Activated naive CD4-positive, alpha-beta T cell treated with anti-CD3 and anti-CD28 coated beads, Interleukin-2, amount 50 U/mL, for 24 hours (primary cell): ENCODE data around the gene SDC3.

Experiments
- H3K27ac Mint-ChIP-seq: one replicate; pipeline ENCODE4 v1.8.0; 2021; ENCODE audit warnings: mild to moderate bottlenecking, mixed read lengths
- H3K27me3 Mint-ChIP-seq: one replicate; pipeline ENCODE4 v1.8.0; 2021; ENCODE audit warnings: mixed read lengths
- H3K36me3 Mint-ChIP-seq: one replicate; pipeline ENCODE4 v1.8.0; 2021; ENCODE audit warnings: mixed read lengths
- H3K4me1 Mint-ChIP-seq: one replicate; pipeline ENCODE4 v1.8.0; 2021; ENCODE audit warnings: mixed read lengths
- H3K4me3 Mint-ChIP-seq: one replicate; pipeline ENCODE4 v1.8.0; 2021; ENCODE audit warnings: mild to moderate bottlenecking, mixed read lengths
- H3K9me3 Mint-ChIP-seq: one replicate; pipeline ENCODE4 v1.8.0; 2021; ENCODE audit warnings: mixed read lengths

SDC3 gene

DNA sequence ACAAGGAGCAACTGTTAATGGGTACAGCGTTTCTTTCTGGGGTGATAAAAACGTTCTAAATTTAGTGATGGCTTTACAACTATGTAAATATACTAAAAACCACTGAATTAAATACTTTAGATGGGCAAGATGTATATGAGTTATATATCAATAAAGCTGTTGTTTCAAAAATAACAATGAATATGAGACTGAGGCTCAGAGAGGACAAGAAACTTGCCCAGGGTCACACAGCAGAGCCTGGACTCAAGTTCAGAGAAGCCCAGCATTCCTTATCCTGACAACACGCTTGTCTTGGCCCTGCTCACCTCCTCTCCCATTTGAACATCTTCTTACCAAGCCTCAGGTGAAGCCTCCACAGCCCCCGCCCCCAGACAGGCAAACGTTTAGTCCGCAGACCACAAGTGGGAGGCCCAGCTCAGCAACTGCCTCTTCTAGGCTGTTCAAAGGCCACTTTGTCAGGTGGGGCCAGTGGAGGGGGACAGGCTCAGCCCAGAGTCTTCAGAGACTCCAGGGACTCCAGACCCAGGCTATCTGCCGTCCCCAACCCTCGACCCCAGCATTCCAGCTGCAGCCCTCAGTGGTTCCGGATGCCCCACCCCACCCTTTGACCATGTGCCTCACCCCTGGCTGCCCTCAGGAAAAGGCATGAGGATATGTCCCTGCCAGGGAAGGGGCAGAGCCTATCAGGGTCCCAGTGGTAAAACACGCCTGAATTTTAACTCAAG is 17.9 kb downstream of the SDC3 start:
- H3K9me3 Mint-ChIP-seq, result no peaks in the 10 kb centered on the region
- H3K27me3 Mint-ChIP-seq, result peaks cover 3% of the 10 kb centered on the region

DNA sequence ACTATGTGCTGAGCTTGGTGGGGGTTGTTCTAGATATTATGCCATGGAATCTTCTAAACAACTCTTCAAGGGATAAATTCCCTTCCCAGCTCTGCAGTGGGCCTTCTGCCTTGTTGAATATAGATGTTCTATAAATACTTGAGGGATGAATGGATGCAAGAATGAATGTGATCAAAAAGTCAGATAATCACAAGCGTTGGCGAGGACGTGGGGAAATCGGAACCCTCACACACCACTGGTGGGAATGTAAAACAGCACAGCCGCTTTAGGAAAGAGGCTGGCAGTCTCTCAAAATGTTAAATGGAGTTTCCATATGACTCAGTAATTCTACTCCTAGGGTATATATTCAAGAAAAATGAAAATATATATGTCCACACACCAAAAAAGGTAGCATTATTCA is 19.0 kb downstream of the SDC3 start:
- Mint-ChIP-seq H3K4me1 (no peaks in the 10 kb centered on the region), H3K27ac (no peak overlapping the region), H3K4me3 (no peak overlapping the region), H3K36me3 (no peaks in the 10 kb centered on the region), H3K27me3 (peaks cover 3% of the 10 kb centered on the region), H3K9me3 (no peaks in the 10 kb centered on the region)

More for the DNA sequence above, 17.9 kb downstream of the SDC3 start:
- H3K27ac Mint-ChIP-seq, result no peak overlapping the region
- H3K4me3 Mint-ChIP-seq, result no peak overlapping the region
- H3K4me1 Mint-ChIP-seq, result no peaks in the 10 kb centered on the region
- no peaks in the 10 kb centered on the region for H3K36me3 Mint-ChIP-seq

DNA sequence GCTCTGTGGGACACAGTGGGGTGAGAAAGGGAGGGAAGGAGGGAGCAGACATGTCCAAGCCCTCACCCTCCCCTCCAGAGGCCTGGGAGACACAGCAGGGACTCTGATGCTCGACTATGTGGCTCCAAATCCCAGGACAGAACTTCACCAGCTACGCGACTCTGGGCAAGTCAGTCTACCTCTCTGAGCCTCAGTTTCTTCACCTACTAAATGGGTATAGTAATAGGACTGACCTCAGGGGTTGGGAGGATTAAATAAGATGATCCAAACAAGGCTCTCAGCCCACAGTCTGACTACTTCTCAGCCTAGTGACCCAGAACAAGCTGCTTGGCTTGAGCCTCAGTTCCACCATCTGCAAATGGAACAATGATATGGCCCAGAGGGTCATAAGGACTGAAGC is 19.6 kb downstream of the SDC3 start:
- H3K9me3 Mint-ChIP-seq, result no peaks in the 10 kb centered on the region
- no peak overlapping the region for H3K4me3 Mint-ChIP-seq
- H3K27ac Mint-ChIP-seq, result no peak overlapping the region
- H3K36me3 Mint-ChIP-seq, result no peaks in the 10 kb centered on the region
- peaks cover 3% of the 10 kb centered on the region for H3K27me3 Mint-ChIP-seq
- no peaks in the 10 kb centered on the region for H3K4me1 Mint-ChIP-seq

DNA sequence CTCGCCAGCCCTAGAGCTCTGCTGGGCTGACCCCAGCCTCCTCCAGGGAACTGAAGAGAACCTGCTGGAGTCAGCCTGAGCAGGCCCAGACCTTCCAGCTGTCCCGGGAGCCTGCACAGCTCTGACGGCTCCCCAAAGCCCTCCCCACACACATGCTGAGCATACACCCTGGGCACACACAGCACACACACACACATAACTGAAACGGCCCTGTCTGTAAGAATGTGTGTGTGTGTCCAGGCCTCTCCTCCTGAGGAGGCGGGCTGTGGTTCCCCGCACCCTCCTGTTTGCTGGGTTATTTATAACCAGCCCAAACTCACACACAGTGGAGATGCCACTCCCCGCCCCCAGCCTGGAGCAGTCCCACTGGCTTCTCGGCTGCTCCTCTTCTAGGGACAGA is 20.2 kb downstream of the SDC3 start:
- H3K4me1 Mint-ChIP-seq, result no peaks in the 10 kb centered on the region
- H3K27ac Mint-ChIP-seq, result no peak overlapping the region
- H3K4me3 Mint-ChIP-seq, result no peak overlapping the region
- no peaks in the 10 kb centered on the region for H3K9me3 Mint-ChIP-seq
- H3K27me3 Mint-ChIP-seq, result peaks cover 3% of the 10 kb centered on the region
- no peaks in the 10 kb centered on the region for H3K36me3 Mint-ChIP-seq

DNA sequence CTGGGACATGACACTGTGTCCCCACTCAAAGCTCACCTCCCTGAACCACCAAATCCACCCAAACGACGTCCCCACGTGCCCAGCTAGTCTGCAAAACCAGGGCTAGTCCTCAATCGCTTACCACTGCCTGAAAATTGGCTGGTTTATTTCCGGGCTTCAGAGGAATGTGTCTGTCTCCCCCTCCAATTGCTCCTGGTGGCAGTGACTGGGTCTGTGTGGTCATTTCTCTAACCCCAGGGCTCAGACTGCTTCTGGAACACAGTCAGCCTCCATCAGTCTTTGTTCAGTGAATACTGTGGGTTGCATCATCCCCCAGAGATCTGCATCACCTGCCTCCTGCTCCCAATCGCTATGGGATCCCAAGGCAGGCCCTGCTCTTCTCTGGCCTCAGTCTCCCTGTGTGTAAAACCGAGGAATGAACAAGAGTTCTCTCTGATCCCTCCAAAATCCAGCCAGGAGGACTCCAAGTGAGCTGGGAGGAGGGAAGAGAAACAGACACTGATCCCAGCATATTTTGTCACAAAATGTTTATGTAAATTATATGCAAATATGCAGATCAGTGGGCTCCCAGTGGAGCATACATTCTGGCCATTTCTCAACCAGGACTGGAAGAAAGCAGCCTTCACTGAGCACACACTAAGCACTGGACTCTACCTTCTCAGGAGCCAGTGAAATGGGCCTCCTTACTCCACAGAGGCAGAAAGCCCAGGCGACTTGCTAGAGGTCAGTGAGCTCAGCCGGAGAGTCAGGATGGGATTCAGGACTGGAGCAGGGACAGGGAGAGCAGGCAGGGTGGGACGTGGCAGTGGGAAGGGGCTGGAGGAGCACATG is 20.9 kb downstream of the SDC3 start:
- Mint-ChIP-seq H3K4me3 (no peak overlapping the region), H3K27ac (no peak overlapping the region), H3K36me3 (no peaks in the 10 kb centered on the region), H3K27me3 (peaks cover 3% of the 10 kb centered on the region), H3K9me3 (no peaks in the 10 kb centered on the region), H3K4me1 (no peaks in the 10 kb centered on the region)

DNA sequence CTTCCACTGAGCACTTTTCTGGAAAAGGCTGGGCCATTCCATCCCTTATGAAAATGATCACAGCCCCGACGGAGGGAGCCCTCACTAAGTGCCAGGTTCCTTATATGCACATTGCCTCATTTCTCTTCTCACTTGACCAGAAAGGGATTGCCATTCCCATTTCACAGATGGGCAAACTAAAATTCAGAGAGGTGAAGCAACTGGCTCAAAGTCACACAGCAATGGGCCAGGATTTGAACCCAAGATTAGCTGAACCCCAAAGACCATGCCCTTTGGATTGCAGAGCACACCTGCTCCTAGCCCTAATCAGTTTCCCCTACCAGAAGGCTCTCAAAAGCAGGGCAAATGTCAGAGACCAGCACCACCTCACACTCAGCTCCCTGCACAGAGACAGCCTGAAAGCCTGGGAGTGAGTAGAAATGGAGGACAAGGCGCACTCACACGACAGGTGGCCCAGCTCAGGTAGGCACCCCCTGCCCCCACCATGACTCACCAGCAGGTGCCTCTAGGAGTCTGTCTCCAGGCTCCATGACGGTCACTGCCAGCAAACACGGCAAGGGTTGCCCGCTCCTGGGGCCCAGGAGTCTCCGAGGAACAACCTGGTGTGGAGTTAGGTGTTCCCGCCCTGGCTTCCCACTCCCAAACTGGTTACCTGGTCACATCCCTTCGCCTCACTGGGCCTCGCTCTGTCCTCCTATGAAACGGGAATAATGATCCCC is 21.7 kb downstream of the SDC3 start:
- Mint-ChIP-seq H3K36me3 (no peaks in the 10 kb centered on the region), H3K9me3 (no peaks in the 10 kb centered on the region), H3K4me3 (no peak overlapping the region), H3K27me3 (peaks cover 3% of the 10 kb centered on the region), H3K4me1 (no peaks in the 10 kb centered on the region), H3K27ac (no peak overlapping the region)

DNA sequence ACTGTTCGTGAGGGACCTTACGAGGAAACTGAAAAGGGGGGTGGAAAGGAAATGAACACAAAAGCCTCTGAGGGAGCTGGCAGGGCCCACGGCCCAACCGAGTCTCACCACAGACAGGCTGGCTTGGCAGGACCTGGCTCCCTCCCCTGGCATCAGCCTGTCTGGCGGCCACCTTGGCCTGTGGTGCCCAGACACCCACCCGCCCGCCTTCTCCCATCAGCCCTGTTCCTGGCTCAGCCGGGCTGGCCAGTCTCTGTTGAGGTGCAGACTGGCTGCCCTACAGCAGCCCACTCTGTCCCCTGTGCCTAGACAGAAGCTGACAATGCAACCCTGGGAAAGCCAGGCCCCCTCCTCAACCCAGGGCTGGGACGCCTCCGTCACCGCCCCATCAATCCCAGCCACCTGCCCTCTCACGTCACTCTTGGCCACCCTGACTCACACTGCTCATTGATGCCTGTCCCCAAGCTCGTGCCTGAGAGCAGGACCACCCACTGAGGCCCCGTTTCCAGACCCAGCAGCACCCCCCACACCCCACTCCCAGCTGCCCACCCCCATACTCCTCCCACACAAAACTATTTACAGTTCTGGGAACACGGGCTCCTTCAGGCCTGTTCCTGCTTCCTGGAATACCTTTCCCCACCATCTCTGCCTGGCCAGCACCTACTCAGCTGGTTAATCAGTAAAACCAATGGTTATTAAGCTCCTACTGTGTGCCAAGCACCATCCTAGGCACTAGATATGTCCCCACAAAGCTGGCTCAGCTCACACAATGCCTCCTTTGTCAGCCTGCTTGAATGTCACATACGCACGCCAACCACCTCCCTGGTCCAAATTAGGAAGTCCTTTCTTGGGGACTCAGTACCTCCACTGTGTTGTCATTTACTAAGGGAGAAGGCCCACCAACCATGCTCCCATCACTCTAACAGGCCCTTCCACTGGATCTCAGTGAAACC is 22.7 kb downstream of the SDC3 start:
- Mint-ChIP-seq H3K4me3 (no peak overlapping the region), H3K27ac (peak overlapping the region; percentile 63), H3K27me3 (peaks cover 6% of the 10 kb centered on the region), H3K36me3 (no peaks in the 10 kb centered on the region), H3K9me3 (no peaks in the 10 kb centered on the region), H3K4me1 (peaks cover 4% of the 10 kb centered on the region)

DNA sequence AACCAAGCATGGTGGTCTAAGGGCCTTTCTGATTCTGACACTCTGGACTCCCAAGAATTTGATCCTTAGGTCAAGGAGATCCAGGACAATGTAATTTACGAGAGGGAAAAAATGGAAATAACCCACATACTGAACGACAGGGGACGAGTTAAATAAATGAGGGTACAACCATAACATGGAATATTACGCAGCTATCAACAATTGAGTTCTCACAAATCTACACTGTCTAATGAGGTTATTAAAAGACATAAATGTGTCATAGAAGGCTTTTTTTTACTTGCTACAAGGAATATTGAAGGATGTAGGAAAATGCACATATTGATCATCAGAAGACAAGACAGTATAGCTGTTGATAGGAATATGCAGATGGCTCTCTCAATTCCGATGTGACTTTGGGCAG is 23.8 kb downstream of the SDC3 start:
- H3K9me3 Mint-ChIP-seq, result no peaks in the 10 kb centered on the region
- no peaks in the 10 kb centered on the region for H3K36me3 Mint-ChIP-seq
- peaks cover 7% of the 10 kb centered on the region for H3K27me3 Mint-ChIP-seq
- H3K27ac Mint-ChIP-seq, result no peak overlapping the region
- peaks cover 4% of the 10 kb centered on the region for H3K4me1 Mint-ChIP-seq
- H3K4me3 Mint-ChIP-seq, result no peak overlapping the region

DNA sequence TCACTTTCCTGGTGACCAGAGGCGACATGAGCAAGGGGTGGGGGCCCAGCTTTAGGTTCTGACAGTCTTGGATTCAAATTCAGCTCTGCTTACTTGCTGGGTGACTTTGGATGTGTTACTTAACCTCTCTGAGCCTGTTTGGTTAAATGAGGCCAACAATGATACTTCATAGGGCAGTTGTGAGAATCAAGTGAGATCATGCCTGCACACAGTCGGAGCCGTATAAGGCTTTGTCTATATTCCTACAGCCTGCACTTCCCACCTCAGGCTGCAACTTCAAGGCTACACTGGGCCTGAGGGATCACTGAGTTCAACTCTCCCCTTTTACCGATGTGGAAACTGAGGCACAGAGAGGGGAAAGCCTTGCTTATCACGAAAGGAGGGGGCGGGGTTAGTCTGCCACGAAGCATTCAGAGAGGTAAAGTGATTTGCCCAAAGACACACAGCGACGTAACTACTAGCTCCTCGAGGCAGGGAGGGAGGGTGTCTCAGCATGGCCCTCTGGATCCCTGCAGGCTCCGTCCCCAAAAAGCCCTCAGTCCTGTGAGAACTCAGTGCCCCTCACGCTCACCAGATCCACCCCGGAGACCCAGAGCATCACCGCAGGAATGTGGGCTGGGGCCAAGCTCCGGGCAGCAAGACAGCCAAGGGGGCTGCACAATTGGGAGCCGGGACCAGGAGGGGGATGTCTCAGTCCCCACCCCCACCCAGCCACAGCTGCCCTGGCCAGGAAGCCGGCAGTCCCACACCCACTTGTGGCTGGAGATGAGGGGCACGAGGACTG is 25.0 kb downstream of the SDC3 start:
- no peaks in the 10 kb centered on the region for H3K36me3 Mint-ChIP-seq
- no peaks in the 10 kb centered on the region for H3K9me3 Mint-ChIP-seq
- H3K4me1 Mint-ChIP-seq, result peaks cover 4% of the 10 kb centered on the region
- no peak overlapping the region for H3K4me3 Mint-ChIP-seq
- peaks cover 8% of the 10 kb centered on the region for H3K27me3 Mint-ChIP-seq
- no peak overlapping the region for H3K27ac Mint-ChIP-seq

DNA sequence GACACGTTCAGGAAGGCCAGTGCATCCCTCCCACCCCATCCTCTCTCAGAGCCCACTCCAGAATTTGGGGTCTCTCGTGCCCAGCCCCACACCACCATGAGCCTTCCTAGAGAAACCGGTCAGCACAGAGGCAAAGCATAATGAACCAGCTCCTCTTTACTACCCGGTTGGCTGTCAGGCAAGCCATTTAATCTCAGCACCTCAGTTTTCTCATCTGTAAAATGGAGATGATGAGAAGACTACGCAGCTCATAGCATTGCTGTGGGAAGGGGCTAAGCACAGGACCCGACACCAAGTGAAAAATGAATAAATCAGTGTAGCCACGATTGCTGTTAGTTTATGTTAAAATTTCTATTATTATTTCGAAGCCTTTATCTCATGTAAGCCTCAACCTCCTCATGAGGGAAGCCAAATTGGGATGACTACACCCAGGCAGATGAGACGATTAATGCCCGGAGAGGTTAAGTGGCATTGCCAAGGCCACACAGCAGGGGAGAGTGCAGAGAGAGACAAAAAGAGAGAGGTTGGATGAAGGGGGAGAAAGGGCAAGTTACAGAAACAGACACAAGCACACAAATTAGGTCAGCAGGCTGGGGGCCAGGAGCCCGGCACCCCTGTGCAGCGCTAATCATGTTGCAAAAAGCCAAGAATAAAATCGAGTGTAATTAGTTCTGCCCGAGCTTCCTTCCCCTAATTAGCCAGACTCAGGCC is 25.7 kb downstream of the SDC3 start:
- no peaks in the 10 kb centered on the region for H3K36me3 Mint-ChIP-seq
- no peak overlapping the region for H3K4me3 Mint-ChIP-seq
- peaks cover 4% of the 10 kb centered on the region for H3K4me1 Mint-ChIP-seq
- H3K27me3 Mint-ChIP-seq, result peaks cover 8% of the 10 kb centered on the region
- H3K27ac Mint-ChIP-seq, result no peak overlapping the region
- H3K9me3 Mint-ChIP-seq, result no peaks in the 10 kb centered on the region

DNA sequence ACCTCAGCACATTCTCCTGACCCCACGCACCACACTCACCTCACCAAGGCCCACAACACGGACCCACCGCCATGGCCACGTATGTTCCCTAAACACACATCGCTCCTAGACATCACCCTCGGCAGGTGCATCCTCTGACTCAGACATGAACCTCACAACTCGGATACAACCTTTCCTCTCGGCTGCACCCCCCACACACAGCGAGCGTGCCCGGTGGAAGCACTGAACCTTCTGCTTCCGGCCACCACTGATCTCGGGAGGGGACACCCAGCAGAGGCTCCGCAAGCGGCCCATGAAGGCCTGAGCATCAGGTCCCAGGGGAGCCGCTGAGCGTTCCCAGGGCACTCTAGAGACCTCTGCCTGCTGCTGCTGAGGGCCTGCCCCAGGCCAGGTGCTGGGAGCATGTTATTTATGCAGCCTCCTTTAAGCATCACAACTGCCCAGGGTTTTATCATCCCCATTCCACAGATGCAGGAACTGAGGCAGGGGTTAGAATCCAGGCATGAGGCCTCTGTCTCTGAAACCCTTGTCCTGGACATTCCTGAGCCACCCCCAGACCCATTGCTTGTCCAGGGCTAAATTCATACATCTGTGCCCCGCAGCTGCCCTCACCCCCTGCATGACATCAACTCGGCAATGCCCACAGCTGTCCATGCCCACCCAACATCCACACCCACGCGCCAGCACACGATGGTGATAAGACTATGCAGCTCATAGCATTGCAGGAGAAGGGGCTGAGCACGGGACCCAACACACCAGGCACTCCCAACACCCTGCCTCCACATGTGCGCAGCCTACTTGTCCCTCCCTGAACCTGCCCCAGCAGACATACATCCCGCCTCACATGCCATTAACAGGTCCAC is 27.0 kb downstream of the SDC3 start:
- Mint-ChIP-seq H3K9me3 (no peaks in the 10 kb centered on the region), H3K4me3 (no peak overlapping the region), H3K27ac (peak overlapping the region; percentile 15), H3K4me1 (peaks cover 4% of the 10 kb centered on the region), H3K27me3 (peaks cover 8% of the 10 kb centered on the region), H3K36me3 (no peaks in the 10 kb centered on the region)

DNA sequence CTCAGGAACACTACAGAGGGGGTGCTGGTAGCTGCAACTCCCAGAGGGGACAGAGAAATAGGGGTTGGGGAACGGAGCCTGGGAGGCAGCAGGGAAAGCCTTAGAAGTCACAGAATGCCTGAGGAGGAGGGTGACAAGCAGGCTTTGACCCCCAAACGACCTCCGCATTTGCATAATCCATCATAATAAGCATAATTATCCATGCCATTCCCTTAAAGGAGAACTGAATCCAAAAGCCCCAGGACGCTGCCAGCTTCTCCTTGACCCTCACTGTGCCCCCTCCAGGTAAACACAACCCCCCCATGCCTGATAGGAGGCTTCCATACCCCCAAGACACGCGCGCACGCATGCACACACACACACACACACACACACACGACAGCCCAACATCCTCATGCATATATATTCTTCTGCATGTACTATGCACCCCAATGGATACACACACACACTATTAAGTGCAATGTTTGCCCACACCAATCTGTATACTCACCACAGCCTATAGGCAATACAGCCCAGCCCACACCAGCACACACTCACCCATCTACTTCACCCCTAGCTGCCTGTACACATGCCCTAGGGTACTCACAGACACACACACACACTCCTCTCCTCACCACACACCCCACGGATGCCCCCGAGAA is 27.8 kb downstream of the SDC3 start:
- Mint-ChIP-seq H3K27me3 (peaks cover 8% of the 10 kb centered on the region), H3K4me3 (no peak overlapping the region), H3K27ac (no peak overlapping the region), H3K36me3 (no peaks in the 10 kb centered on the region), H3K4me1 (peaks cover 4% of the 10 kb centered on the region), H3K9me3 (no peaks in the 10 kb centered on the region)
